IMR-90 (cell line): ENCODE measurements around the gene CHRNG. TPM values are rescaled to one million over a fixed set of nuclear protein-coding genes. Genes with fewer than 3 reads are reported as not detected.

Experiments
- ATAC-seq: fragments of 200-7000 bp; cut with Tn5 transposase; 2 replicates; pipeline ENCODE4 v1.9.1; 2020; ENCODE audit warnings: low read depth, mild to moderate bottlenecking, moderate library complexity
- BruUV-seq: library from RNA; stranded (reverse); fragments of 400-500 nt; replicated peaks from 2 replicates; lab custom pipeline; 2021; lab: Mats Ljungman, UMichigan
- CTCF ChIA-PET: fragments of 300-600 bp; formaldehyde crosslinking; extraction: SDS; loops from one replicate; lab custom pipeline; 2021; ENCODE audit warnings: antibody characterized with exemption; lab: Yijun Ruan, JAX
- POLR2A ChIA-PET: fragments of 300-600 bp; sonication (Branson Sonifier 250); formaldehyde crosslinking; loops from one replicate; lab custom pipeline; 2022; ENCODE audit warnings: antibody characterized with exemption; ENCODE audit not compliant: unreplicated experiment; lab: Charles Lee
- DNase-seq: peaks from one replicate; pipeline ENCODE4 v3.0.0; 2013
- H2AFZ ChIP-seq: replicated peaks from 2 replicates; pipeline ENCODE3; 2013; ENCODE audit warnings: low read length, mild to moderate bottlenecking; ENCODE audit not compliant: poor library complexity
- H2AK5ac ChIP-seq: 2 replicates; pipeline ENCODE4 v1.6.1; 2013; ENCODE audit warnings: low read depth, low read length, inconsistent platforms
- H2AK9ac ChIP-seq: replicated peaks from 2 replicates; pipeline ENCODE3; 2013; ENCODE audit warnings: mild to moderate bottlenecking, low read depth, low read length, moderate library complexity; ENCODE audit not compliant: poor library complexity
- H2BK120ac ChIP-seq: 2 replicates; pipeline ENCODE4 v1.6.1; 2013; ENCODE audit warnings: low read depth, low read length, inconsistent platforms
- H2BK15ac ChIP-seq: 3 replicates; pipeline ENCODE4 v1.6.1; 2013; ENCODE audit warnings: low read depth, low read length, inconsistent platforms
- H2BK20ac ChIP-seq: 2 replicates; pipeline ENCODE4 v1.6.1; 2013; ENCODE audit warnings: low read depth, mild to moderate bottlenecking, inconsistent platforms, low read length, moderate library complexity
- H2BK5ac ChIP-seq: 2 replicates; pipeline ENCODE4 v1.6.1; 2013; ENCODE audit warnings: mild to moderate bottlenecking, low read depth, low read length, inconsistent platforms; ENCODE audit not compliant: poor library complexity, severe bottlenecking
- H3K14ac ChIP-seq: replicated peaks from 2 replicates; pipeline ENCODE4 v1.6.1; 2013; ENCODE audit warnings: low read depth, low read length, inconsistent platforms
- H3K18ac ChIP-seq: 2 replicates; pipeline ENCODE4 v1.6.1; 2013; ENCODE audit warnings: low read depth, low read length, control low read depth
- H3K23ac ChIP-seq: 2 replicates; pipeline ENCODE4 v1.6.1; 2013; ENCODE audit warnings: low read depth, low read length, inconsistent platforms
- H3K27ac ChIP-seq: 2 replicates; pipeline ENCODE4 v1.5.1; 2013; ENCODE audit warnings: mild to moderate bottlenecking, control low read depth, low read length; ENCODE audit not compliant: insufficient read depth
- H3K27me3 ChIP-seq: 2 replicates; pipeline ENCODE4 v1.6.1; 2013; ENCODE audit warnings: low read length; ENCODE audit not compliant: control insufficient read depth, insufficient read depth
- H3K36me3 ChIP-seq: 2 replicates; pipeline ENCODE4 v1.6.1; 2013; ENCODE audit warnings: low read length, mixed read lengths; ENCODE audit not compliant: control insufficient read depth, insufficient read depth
- H3K4ac ChIP-seq: 2 replicates; pipeline ENCODE4 v1.6.1; 2013; ENCODE audit warnings: low read depth, low read length, inconsistent platforms
- H3K4me1 ChIP-seq: 2 replicates; pipeline ENCODE4 v1.6.1; 2013; ENCODE audit warnings: low read length, mixed read lengths; ENCODE audit not compliant: control insufficient read depth, insufficient read depth
- H3K4me2 ChIP-seq: 2 replicates; pipeline ENCODE4 v1.6.1; 2013; ENCODE audit warnings: low read depth, mild to moderate bottlenecking, control low read depth, low read length, moderate library complexity
- H3K4me3 ChIP-seq: 2 replicates; pipeline ENCODE4 v1.5.1; 2013; ENCODE audit warnings: low read depth, mild to moderate bottlenecking, control low read depth, low read length, moderate library complexity; ENCODE audit not compliant: insufficient read depth
- H3K56ac ChIP-seq: 2 replicates; pipeline ENCODE4 v1.6.1; 2013; ENCODE audit warnings: low read length, inconsistent platforms; ENCODE audit not compliant: insufficient read depth; ENCODE audit errors: extremely low read depth
- H3K79me1 ChIP-seq, 2 experiments: 2 replicates each; pipeline ENCODE4 v1.6.1; 2013; ENCODE audit warnings: low read length in 2 of 2, inconsistent platforms in 1 of 2, low read depth in 1 of 2
- H3K9ac ChIP-seq: 2 replicates; pipeline ENCODE4 v1.6.1; 2013; ENCODE audit warnings: low read depth, low read length, control low read depth
- H3K9me1 ChIP-seq: 2 replicates; pipeline ENCODE4 v1.6.1; 2013; ENCODE audit warnings: low read length, inconsistent platforms; ENCODE audit not compliant: insufficient read depth
- H3K9me3 ChIP-seq: 2 replicates; pipeline ENCODE4 v1.6.1; 2013; ENCODE audit warnings: low read length; ENCODE audit not compliant: control insufficient read depth, insufficient read depth
- H4K20me1 ChIP-seq: 2 replicates; pipeline ENCODE4 v1.6.1; 2013; ENCODE audit warnings: low read length, inconsistent platforms; ENCODE audit not compliant: insufficient read depth
- H4K5ac ChIP-seq: 2 replicates; pipeline ENCODE4 v1.6.1; 2013; ENCODE audit warnings: mild to moderate bottlenecking, low read depth, low read length, control low read depth
- H4K8ac ChIP-seq, 2 experiments: 2 replicates each; pipeline ENCODE4 v1.6.1; 2013; ENCODE audit warnings: low read depth in 2 of 2, low read length in 2 of 2, control low read depth in 1 of 2, inconsistent platforms in 1 of 2
- H4K91ac ChIP-seq: 2 replicates; pipeline ENCODE4 v1.6.1; 2013; ENCODE audit warnings: low read depth, low read length, inconsistent platforms; ENCODE audit not compliant: insufficient read depth
- RFX5 ChIP-seq: IDR thresholded peaks from 2 replicates; pipeline ENCODE4 v1.8.0; 2012; ENCODE audit warnings: low read depth, mild to moderate bottlenecking, low read length, moderate library complexity
- WGBS, 2 experiments: methylation state at CpG; one replicate each; pipeline versions ENCODE4 v1.1.5 to v1.1.7; 2013; ENCODE audit warnings: missing lambda C conversion rate in 2 of 2; ENCODE audit not compliant: insufficient read length in 1 of 2; ENCODE audit errors: extremely low coverage in 2 of 2; 5-methylcytosine and 5-hydroxymethylcytosine counted together
- dilution Hi-C: fragments of 300-500 bp; cut with HindIII; formaldehyde crosslinking; loops from one replicate; pipeline ENCODE4 v1.14.3; 2018; ENCODE audit warnings: low sequenced_read_pairs; ENCODE audit not compliant: unreplicated experiment
- in situ Hi-C: fragments of 300-500 bp; cut with MboI; formaldehyde crosslinking; loops from 3 replicates; pipeline ENCODE4 v1.14.3; 2019; ENCODE audit warnings: low sequenced_read_pairs, inconsistent platforms, mixed read lengths
- intact Hi-C: fragments of 100-400 bp; cut with micrococcal nuclease; formaldehyde crosslinking; loops from 2 replicates; pipeline ENCODE4 v1.10.0; 2022
- polyA plus RNA-seq, 3 experiments: library from polyadenylated mRNA; depleted of rRNA; stranded (reverse); fragments of >200 nt; gene quantifications; 2 replicates each; pipeline ENCODE4 v1.2.3, GENCODE V29; 2012; ENCODE audit warnings: low replicate concordance in 1 of 3
- total RNA-seq: library from RNA; depleted of rRNA; stranded (reverse); fragments of >200 nt; gene quantifications from 2 replicates; pipeline ENCODE4 v1.2.3, GENCODE V29; 2012
- TF ChIP-seq, protein P1 (sequence below): conservative IDR thresholded peaks from 2 replicates; pipeline ENCODE4 v1.5.1; 2012; ENCODE audit warnings: mild to moderate bottlenecking, low read depth, low read length, improper control_type of control experiment

CHRNG gene
- total and polyA plus RNA-seq, 2 of the 4 experiments (the other 2 are of a cell fraction) = not detected

DNA sequence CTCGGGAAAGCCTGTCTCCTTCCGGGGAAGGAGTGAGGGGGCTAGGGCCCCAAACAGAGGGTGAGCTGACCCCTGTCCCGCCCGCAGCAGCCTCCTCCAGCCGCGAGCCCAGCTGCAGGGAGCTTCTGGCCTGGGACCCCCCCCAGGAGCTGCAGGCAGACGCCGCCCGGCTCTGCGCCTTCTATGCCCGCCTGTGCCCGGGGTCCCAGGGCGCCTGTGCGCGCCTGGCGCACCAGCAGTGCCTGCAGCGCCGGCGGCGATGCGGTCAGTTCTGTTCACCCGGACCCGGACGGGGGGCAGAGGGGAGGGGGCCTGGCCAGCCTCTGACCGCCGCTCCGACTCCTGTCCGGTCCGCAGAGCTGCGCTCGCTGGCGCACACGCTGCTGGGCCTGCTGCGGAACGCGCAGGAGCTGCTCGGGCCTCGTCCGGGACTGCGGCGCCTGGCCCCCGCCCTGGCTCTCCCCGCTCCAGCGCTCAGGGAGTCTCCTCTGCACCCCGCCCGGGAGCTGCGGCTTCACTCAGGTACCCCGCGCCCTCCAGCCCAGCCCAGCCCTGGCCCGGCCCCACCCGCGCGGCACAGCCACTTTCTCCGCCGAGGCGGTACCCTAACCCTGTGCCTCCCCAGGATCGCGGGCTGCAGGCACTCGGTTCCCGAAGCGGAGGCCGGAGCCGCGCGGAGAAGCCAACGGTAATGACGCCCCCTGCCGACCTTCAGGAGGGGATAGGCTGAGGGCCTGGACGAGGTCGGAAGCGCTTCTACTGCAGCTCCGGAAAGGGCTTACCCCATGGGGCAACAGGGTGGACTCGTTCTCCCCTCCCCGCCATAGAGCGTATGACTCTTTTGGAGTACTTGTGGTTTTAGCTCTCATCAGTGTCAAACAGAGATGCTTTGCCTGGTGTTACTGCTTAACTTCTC is 15.6 kb upstream of the CHRNG start:
- Histone ChIP-seq H3K56ac (no peak overlapping the region), H4K8ac (no peak overlapping the region), H3K23ac (no peak overlapping the region), H2AK9ac (no peak overlapping the region), H3K9ac (no peak overlapping the region), H3K36me3 (no peaks in the 10 kb centered on the region), H3K9me1 (no peaks in the 10 kb centered on the region), H2BK20ac (no peak overlapping the region), H2AFZ (peak overlapping the region; percentile 70), H3K27me3 (peaks cover 73% of the 10 kb centered on the region), H4K5ac (no peak overlapping the region), H3K4me2 (no peak overlapping the region), H3K79me1 (no peaks in the 10 kb centered on the region), H3K4me3 (no peak overlapping the region), H3K9me3 (no peaks in the 10 kb centered on the region), H2BK5ac (no peak overlapping the region), H2BK120ac (no peak overlapping the region), H3K18ac (no peak overlapping the region), H3K14ac (no peak overlapping the region), H3K4ac (no peak overlapping the region), H3K27ac (no peak overlapping the region), H2AK5ac (no peak overlapping the region), H3K4me1 (no peaks in the 10 kb centered on the region), H4K91ac (no peak overlapping the region), H4K20me1 (no peaks in the 10 kb centered on the region), H2BK15ac (no peak overlapping the region)
- intact Hi-C loops = no loop called here
- ATAC-seq = peak; percentile 57
- TF ChIP-seq, protein P1, sequence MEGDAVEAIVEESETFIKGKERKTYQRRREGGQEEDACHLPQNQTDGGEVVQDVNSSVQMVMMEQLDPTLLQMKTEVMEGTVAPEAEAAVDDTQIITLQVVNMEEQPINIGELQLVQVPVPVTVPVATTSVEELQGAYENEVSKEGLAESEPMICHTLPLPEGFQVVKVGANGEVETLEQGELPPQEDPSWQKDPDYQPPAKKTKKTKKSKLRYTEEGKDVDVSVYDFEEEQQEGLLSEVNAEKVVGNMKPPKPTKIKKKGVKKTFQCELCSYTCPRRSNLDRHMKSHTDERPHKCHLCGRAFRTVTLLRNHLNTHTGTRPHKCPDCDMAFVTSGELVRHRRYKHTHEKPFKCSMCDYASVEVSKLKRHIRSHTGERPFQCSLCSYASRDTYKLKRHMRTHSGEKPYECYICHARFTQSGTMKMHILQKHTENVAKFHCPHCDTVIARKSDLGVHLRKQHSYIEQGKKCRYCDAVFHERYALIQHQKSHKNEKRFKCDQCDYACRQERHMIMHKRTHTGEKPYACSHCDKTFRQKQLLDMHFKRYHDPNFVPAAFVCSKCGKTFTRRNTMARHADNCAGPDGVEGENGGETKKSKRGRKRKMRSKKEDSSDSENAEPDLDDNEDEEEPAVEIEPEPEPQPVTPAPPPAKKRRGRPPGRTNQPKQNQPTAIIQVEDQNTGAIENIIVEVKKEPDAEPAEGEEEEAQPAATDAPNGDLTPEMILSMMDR = peak; percentile 23; the same call in 1 of the 2 replicates
- no peak for TF ChIP-seq RFX5
- in situ Hi-C loops = no loop called here
- ChIA-PET POLR2A (no interaction called here), CTCF (no interaction called here)
- dilution Hi-C loops = no loop called here
- DNase-seq = peak; percentile 5
- no TSS peak for BruUV-seq
- 1% methylated on average over 29 of the region's 75 CpGs; no CpG with 5 or more reads in 1 of the 2 experiments for WGBS, 2 experiments
